Right cardiac atrium (tissue), 5 donors: Measurements from ENCODE around the gene MAP1LC3A. TPM values are rescaled to one million over a fixed set of nuclear protein-coding genes. Genes with fewer than 3 reads are reported as not detected.

Experiments used
- ATAC-seq, 2 donors: fragments of 200-7000 bp; cut with Tn5 transposase; one replicate each; pipeline versions ENCODE4 v1.8.0 to v1.9.1; 2020; ENCODE audit warnings: moderate library complexity in 2 of 2, mild to moderate bottlenecking in 1 of 2
- DNase-seq, 3 donors: peaks; one replicate each; pipeline ENCODE4 v3.0.0-alpha.2; 2020
- H3K27ac ChIP-seq: one replicate; pipeline ENCODE4 v1.5.1; 2013; ENCODE audit warnings: mild to moderate bottlenecking, low read length, control low read depth, moderate library complexity
- H3K27me3 ChIP-seq: one replicate; pipeline ENCODE4 v1.6.1; 2013; ENCODE audit not compliant: control insufficient read depth, insufficient read depth
- H3K4me1 ChIP-seq: one replicate; pipeline ENCODE4 v1.6.1; 2013; ENCODE audit warnings: low read length; ENCODE audit not compliant: control insufficient read depth, insufficient read depth
- H3K4me3 ChIP-seq: one replicate; pipeline ENCODE4 v1.5.1; 2013; ENCODE audit warnings: low read length, control low read depth
- H3K9me3 ChIP-seq: one replicate; pipeline ENCODE4 v1.6.1; 2013; ENCODE audit warnings: low read length; ENCODE audit not compliant: control insufficient read depth
- WGBS: extraction: QIAGEN DNeasy Blood & Tissue Kit; methylation state at CpG from one replicate; pipeline ENCODE4 v1.1.7; 2013; 5-methylcytosine and 5-hydroxymethylcytosine counted together
- intact Hi-C, 4 donors: fragments of 100-400 bp; cut with DNase I; formaldehyde crosslinking; loops; one replicate each; pipeline versions ENCODE4 v1.11.0 to v1.14.0; 2022 to 2023
- polyA plus RNA-seq: library from polyadenylated mRNA; stranded (reverse); fragments of 200-250 nt; gene quantifications from one replicate; pipeline ENCODE4 v1.2.3, GENCODE V29; 2013
- total RNA-seq, 4 donors: library from RNA; stranded (reverse); fragmentation: NEBNext Ultra II Directional; extraction: Animal tissue kit (Norgen Biotek cat#: 25700); gene quantifications; one replicate each; pipeline ENCODE4 v1.2.1, GENCODE V29; 2021
- donor health status: healthy with polysubstance abuse.
- donor health status: DM: no; HTN: yes; CAD: no.
- donor health status: DM: no; HTN: no; CAD: no.
- donor health status: DM: no; HTN: yes; CAD: no; lungs with severe emphysema.
- donor health status: DM: yes; HTN: yes; CAD: no.

MAP1LC3A gene
- total and polyA plus RNA-seq, 5 donors: 61.8 to 116 (median 79.9) TPM

DNA sequence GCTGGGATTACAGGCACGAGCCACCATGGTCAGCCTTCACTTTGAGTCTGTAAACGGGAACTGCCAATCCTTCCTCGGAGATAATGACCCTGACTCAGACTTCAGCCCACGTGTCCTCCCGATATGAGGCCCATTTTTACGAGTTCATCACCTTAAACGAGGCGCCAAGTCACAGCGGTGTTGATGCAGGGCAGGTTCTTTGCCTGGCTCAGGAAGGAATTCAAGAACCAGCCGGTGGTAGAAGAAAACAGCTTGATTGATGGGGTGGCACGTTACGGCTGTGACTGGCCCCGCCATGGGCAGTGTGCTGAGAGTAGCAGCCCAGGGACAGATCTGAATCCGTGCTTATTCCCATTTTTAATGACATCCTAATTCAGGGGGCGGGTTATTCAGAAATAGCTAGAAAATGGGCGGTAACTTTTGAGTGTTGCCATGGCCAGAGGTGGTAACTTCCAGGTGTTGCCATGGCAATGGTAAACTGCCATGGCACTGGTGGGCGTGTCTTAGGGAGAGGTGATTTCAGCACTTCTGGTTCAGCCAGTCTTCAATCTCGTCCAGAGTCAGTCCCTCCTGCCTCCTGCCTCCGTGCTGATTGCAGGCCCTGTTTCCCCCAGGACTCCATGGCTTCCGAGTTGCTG is 9.1 kb upstream of the MAP1LC3A start:
- Histone ChIP-seq H3K4me1 (no peaks in the 10 kb centered on the region), H3K27ac (no peak overlapping the region), H3K27me3 (no peaks in the 10 kb centered on the region), H3K4me3 (no peak overlapping the region), H3K9me3 (no peaks in the 10 kb centered on the region)
- DNase-seq (no peak), ATAC-seq (no peak)
- WGBS: 60% methylated on average over 20 of the region's 20 CpGs
- intact Hi-C loops: no loop called here

GRCh38 chr20:34549929-34550305 is 8.6 kb upstream of the MAP1LC3A start:
- DNase-seq (no peak), ATAC-seq (peak in 1 of 2 donors; percentile 7)
- Histone ChIP-seq H3K4me1 (no peaks in the 10 kb centered on the region), H3K4me3 (no peak overlapping the region), H3K9me3 (no peaks in the 10 kb centered on the region), H3K27ac (no peak overlapping the region), H3K27me3 (no peaks in the 10 kb centered on the region)
- 90% methylated on average over 13 of the region's 13 CpGs for WGBS
- intact Hi-C loops: no loop called here

- ATAC-seq (no peak), DNase-seq (peak in 1 of 3 donors; percentile 20)
- WGBS: 94% methylated on average over 6 of the region's 6 CpGs
- Histone ChIP-seq H3K27me3 (no peaks in the 10 kb centered on the region), H3K27ac (no peak overlapping the region), H3K9me3 (no peaks in the 10 kb centered on the region), H3K4me3 (no peak overlapping the region), H3K4me1 (no peaks in the 10 kb centered on the region)
- intact Hi-C loops: no loop called here
These were observed 5.9 kb upstream of the MAP1LC3A start for GRCh38 chr20:34552569-34552968.

- WGBS: 50% methylated on average over 4 of the region's 4 CpGs
- no peaks in the 10 kb centered on the region for H3K9me3 ChIP-seq
- ATAC-seq: peak; percentile 15 to 31
- no peaks in the 10 kb centered on the region for H3K4me1 ChIP-seq
- peak overlapping the region; percentile 42 for H3K27ac ChIP-seq
- H3K4me3 ChIP-seq: no peak overlapping the region
- peak in 2 of 3 donors; percentile 33 to 57 for DNase-seq
- H3K27me3 ChIP-seq: no peaks in the 10 kb centered on the region
- intact Hi-C loops: no loop called here
These were observed 5.1 kb upstream of the MAP1LC3A start for GRCh38 chr20:34553366-34553867.

GRCh38 chr20:34557936-34558319 is 590 bp upstream of the MAP1LC3A start:
- DNase-seq: peak in 1 of 3 donors; percentile 28
- WGBS: 32% methylated on average over 11 of the region's 11 CpGs
- intact Hi-C loops: no loop called here

DNA sequence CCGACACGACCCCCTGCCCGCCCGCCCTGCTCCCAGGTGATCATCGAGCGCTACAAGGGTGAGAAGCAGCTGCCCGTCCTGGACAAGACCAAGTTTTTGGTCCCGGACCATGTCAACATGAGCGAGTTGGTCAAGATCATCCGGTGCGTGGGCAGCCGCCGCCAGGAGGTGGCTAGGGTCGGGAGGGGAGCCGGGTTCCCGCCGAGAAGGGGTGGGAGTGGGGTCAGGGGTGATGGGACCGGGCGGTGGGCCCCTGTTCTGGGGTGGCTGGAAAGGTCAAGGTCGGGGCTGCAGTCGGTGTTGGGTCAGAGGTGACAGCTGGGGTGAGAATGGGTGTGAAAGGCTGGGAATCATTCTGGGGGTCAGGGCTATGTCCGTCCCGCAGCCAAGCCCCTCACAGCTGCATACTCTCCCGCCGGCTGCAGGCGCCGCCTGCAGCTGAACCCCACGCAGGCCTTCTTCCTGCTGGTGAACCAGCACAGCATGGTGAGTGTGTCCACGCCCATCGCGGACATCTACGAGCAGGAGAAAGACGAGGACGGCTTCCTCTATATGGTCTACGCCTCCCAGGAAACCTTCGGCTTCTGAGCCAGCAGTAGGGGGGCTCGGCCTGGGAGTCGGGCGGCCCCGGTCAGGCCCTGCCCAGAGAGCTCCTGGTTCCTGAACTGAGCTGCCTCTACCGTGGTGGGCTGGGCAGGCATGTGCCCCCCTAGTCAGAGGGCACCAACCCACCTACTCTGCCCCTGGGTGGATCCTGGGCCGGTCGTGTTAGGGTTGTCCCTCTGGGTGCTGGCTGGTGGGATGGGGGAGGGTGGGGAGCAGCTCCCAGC is 1.0 kb downstream of the MAP1LC3A start:
- peak overlapping the region; percentile 70 for H3K4me3 ChIP-seq
- WGBS: 37% methylated on average over 43 of the region's 43 CpGs
- H3K27ac ChIP-seq: peak overlapping the region; percentile 11
- H3K27me3 ChIP-seq: no peaks in the 10 kb centered on the region
- peak; percentile 46 to 78 (median 67) for DNase-seq
- ATAC-seq: peak; percentile 1
- intact Hi-C loops: loop anchor here in 1 of 4 donors (10.0 kb wide), 1 partner anchor 145 kb away; the partner anchor contains the start of gene TP53INP2
- no peaks in the 10 kb centered on the region for H3K9me3 ChIP-seq
- H3K4me1 ChIP-seq: no peaks in the 10 kb centered on the region

More at GRCh38 chr20:34557936-34558319, 590 bp upstream of the MAP1LC3A start:
- peak overlapping the region; percentile 70 for H3K4me3 ChIP-seq
- ATAC-seq: no peak
- no peaks in the 10 kb centered on the region for H3K27me3 ChIP-seq
- no peaks in the 10 kb centered on the region for H3K4me1 ChIP-seq
- no peaks in the 10 kb centered on the region for H3K9me3 ChIP-seq
- peak overlapping the region; percentile 65 for H3K27ac ChIP-seq

DNA sequence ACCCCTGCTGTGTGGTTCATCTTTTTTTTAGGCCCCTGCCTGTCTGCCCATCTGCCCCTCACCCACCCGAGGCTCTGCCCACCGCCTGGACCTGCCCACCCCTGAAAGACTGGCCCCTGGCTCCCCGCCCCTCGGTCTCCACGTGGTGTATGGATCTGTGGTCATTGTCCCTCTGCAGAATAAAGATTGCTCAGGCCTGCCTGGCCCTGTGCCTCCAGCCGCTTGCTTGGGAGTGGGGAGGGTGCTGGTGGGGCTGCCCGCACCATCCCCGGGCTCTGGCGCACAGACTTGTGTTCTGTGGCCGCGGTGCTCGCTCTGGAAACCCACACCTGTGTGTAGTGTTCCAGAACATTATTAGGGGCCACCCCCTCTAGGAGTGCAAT is 1.6 kb downstream of the MAP1LC3A start:
- no peak overlapping the region for H3K27ac ChIP-seq
- 84% methylated on average over 12 of the region's 12 CpGs for WGBS
- intact Hi-C loops: loop anchor here in 1 of 4 donors (10.0 kb wide), 1 partner anchor 145 kb away; the partner anchor contains the start of gene TP53INP2
- no peak for ATAC-seq
- peak in 2 of 3 donors; percentile 65 to 68 for DNase-seq
- H3K9me3 ChIP-seq: no peaks in the 10 kb centered on the region
- no peaks in the 10 kb centered on the region for H3K4me1 ChIP-seq
- no peak overlapping the region for H3K4me3 ChIP-seq
- no peaks in the 10 kb centered on the region for H3K27me3 ChIP-seq

GRCh38 chr20:34560614-34561013 is 2.1 kb downstream of the MAP1LC3A start:
- 92% methylated on average over 7 of the region's 7 CpGs for WGBS
- H3K27me3 ChIP-seq: no peaks in the 10 kb centered on the region
- ATAC-seq (no peak), DNase-seq (no peak)
- no peaks in the 10 kb centered on the region for H3K9me3 ChIP-seq
- intact Hi-C loops: loop anchor here in 1 of 4 donors (10.0 kb wide), 1 partner anchor 144 kb away; the partner anchor contains the start of gene TP53INP2
- H3K4me3 ChIP-seq: no peak overlapping the region
- no peaks in the 10 kb centered on the region for H3K4me1 ChIP-seq
- no peak overlapping the region for H3K27ac ChIP-seq

- intact Hi-C loops: loop anchor here in 1 of 4 donors (10.0 kb wide), 1 partner anchor 143 kb away; the partner anchor contains the start of gene TP53INP2
These were observed 3.1 kb downstream of the MAP1LC3A start for GRCh38 chr20:34561661-34562060.

DNA sequence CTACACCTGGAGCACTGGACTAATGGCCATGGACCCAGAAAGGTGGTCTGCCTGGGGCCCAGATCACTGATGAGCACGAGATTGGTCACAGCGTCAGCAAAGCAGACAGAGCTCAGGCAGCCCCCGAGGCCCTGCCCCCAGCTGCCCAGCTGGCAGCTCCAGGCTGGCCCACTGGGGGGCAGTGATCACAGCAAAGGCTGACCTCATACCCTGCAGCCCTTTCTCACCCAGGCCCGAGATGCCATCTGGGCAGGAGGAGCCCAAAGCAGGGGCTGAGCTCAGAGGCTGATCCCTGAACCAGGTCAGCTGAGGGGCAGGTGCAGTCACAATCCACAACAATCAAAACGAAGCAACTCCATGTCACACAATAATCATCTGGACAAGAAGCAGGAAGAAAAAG is 4.1 kb downstream of the MAP1LC3A start:
- no peak overlapping the region for H3K4me3 ChIP-seq
- no peak overlapping the region for H3K27ac ChIP-seq
- no peaks in the 10 kb centered on the region for H3K9me3 ChIP-seq
- H3K27me3 ChIP-seq: no peaks in the 10 kb centered on the region
- no peaks in the 10 kb centered on the region for H3K4me1 ChIP-seq
- intact Hi-C loops: loop anchor here in 1 of 4 donors (10.0 kb wide), 1 partner anchor 142 kb away; the partner anchor contains the start of gene TP53INP2
- peak in 2 of 3 donors; percentile 61 to 66 for DNase-seq
- ATAC-seq: no peak
- WGBS: 63% methylated on average over 5 of the region's 5 CpGs

More at GRCh38 chr20:34561661-34562060, 3.1 kb downstream of the MAP1LC3A start:
- whole genome bisulfite sequencing: 58% methylated on average over 10 of the region's 10 CpGs
- no peaks in the 10 kb centered on the region for H3K27me3 ChIP-seq
- ATAC-seq (no peak), DNase-seq (no peak)
- no peaks in the 10 kb centered on the region for H3K4me1 ChIP-seq
- no peak overlapping the region for H3K27ac ChIP-seq
- no peaks in the 10 kb centered on the region for H3K9me3 ChIP-seq
- H3K4me3 ChIP-seq: no peak overlapping the region

GRCh38 chr20:34564833-34565232 is 6.3 kb downstream of the MAP1LC3A start:
- 68% methylated on average over 7 of the region's 7 CpGs for WGBS
- H3K4me1 ChIP-seq: no peaks in the 10 kb centered on the region
- intact Hi-C loops: loop anchor here in 1 of 4 donors (10.0 kb wide), 1 partner anchor 140 kb away; the partner anchor contains the start of gene TP53INP2
- H3K9me3 ChIP-seq: no peaks in the 10 kb centered on the region
- DNase-seq (no peak), ATAC-seq (no peak)
- H3K4me3 ChIP-seq: no peak overlapping the region
- no peaks in the 10 kb centered on the region for H3K27me3 ChIP-seq
- no peak overlapping the region for H3K27ac ChIP-seq
